GM18867 (cell line): ENCODE data around the gene RNF215.
"Not testable (repeated sequence)": the region's sequence is repeated elsewhere in the genome, so short reads cannot be mapped to it uniquely, and the experiment has no call there.

Source experiments
- ATAC-seq: cut with Tn5 transposase; IDR thresholded peaks from one replicate; pipeline ENCODE4 v1.9.1; 2021; ENCODE audit warnings: mild to moderate bottlenecking, moderate library complexity; ENCODE audit not compliant: unreplicated experiment

RNF215 gene

GRCh38 chr22:30365891-30366290 lies 21.3 kb downstream of the RNF215 start:
- no peak for ATAC-seq

GRCh38 chr22:30362651-30363281 lies 24.4 kb downstream of the RNF215 start:
- ATAC-seq = no peak

GRCh38 chr22:30361916-30362650 lies 25.1 kb downstream of the RNF215 start:
- ATAC-seq = no peak

- ATAC-seq = no peak
Observed at GRCh38 chr22:30358541-30358940, 28.7 kb downstream of the RNF215 start.

- ATAC-seq = no peak
Observed at GRCh38 chr22:30357650-30358215, 29.5 kb downstream of the RNF215 start.

- no peak for ATAC-seq
Observed at GRCh38 chr22:30357236-30357570, 30.0 kb downstream of the RNF215 start.

GRCh38 chr22:30356449-30357235 lies 30.6 kb downstream of the RNF215 start, which contains the start of the genes CCDC157 and SF3A1:
TSS of gene CCDC157 (plus strand) at chr22:30357007. CDS start at chr22:30366001, 8,994 bp downstream.
TSS of gene SF3A1 (minus strand) at chr22:30356894. CDS start at chr22:30356792, 102 bp downstream.
- ATAC-seq = peak; percentile 91

GRCh38 chr22:30354644-30355043 lies 32.6 kb downstream of the RNF215 start:
- no peak for ATAC-seq

GRCh38 chr22:30351226-30351625 lies 36.0 kb downstream of the RNF215 start:
- no peak for ATAC-seq

- no peak for ATAC-seq
Observed at GRCh38 chr22:30348809-30349208, 38.4 kb downstream of the RNF215 start.

- no peak for ATAC-seq
Observed at GRCh38 chr22:30348404-30348803, 38.8 kb downstream of the RNF215 start.

GRCh38 chr22:30347255-30347892 lies 39.8 kb downstream of the RNF215 start:
- no peak for ATAC-seq

- no peak for ATAC-seq
Observed at GRCh38 chr22:30344447-30345200, 42.6 kb downstream of the RNF215 start.

GRCh38 chr22:30340911-30341685 lies 46.1 kb downstream of the RNF215 start:
- no peak for ATAC-seq

GRCh38 chr22:30338802-30339201 lies 48.4 kb downstream of the RNF215 start:
- ATAC-seq = no peak

- not testable (repeated sequence) for ATAC-seq
Observed at GRCh38 chr22:30338341-30338740, 48.9 kb downstream of the RNF215 start.

- no peak for ATAC-seq
Observed at GRCh38 chr22:30337461-30337778, 49.8 kb downstream of the RNF215 start.

- no peak for ATAC-seq
Observed at GRCh38 chr22:30336752-30337460, 50.3 kb downstream of the RNF215 start.

GRCh38 chr22:30335236-30335635 lies 52.0 kb downstream of the RNF215 start:
- ATAC-seq = no peak
